ENCODE data around the gene NHSL1.
A peak's percentile ranks its signal among the peaks of the same experiment; 100 is the strongest.

The NHSL1 gene, protein sequence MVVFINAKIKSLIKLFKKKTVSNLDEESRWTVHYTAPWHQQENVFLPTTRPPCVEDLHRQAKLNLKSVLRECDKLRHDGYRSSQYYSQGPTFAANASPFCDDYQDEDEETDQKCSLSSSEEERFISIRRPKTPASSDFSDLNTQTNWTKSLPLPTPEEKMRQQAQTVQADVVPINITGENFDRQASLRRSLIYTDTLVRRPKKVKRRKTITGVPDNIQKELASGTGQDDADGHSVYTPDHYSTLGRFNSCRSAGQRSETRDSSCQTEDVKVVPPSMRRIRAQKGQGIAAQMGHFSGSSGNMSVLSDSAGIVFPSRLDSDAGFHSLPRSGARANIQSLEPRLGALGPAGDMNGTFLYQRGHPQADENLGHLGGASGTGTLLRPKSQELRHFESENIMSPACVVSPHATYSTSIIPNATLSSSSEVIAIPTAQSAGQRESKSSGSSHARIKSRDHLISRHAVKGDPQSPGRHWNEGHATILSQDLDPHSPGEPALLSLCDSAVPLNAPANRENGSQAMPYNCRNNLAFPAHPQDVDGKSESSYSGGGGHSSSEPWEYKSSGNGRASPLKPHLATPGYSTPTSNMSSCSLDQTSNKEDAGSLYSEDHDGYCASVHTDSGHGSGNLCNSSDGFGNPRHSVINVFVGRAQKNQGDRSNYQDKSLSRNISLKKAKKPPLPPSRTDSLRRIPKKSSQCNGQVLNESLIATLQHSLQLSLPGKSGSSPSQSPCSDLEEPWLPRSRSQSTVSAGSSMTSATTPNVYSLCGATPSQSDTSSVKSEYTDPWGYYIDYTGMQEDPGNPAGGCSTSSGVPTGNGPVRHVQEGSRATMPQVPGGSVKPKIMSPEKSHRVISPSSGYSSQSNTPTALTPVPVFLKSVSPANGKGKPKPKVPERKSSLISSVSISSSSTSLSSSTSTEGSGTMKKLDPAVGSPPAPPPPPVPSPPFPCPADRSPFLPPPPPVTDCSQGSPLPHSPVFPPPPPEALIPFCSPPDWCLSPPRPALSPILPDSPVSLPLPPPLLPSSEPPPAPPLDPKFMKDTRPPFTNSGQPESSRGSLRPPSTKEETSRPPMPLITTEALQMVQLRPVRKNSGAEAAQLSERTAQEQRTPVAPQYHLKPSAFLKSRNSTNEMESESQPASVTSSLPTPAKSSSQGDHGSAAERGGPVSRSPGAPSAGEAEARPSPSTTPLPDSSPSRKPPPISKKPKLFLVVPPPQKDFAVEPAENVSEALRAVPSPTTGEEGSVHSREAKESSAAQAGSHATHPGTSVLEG (N-terminal part only)

GRCh38 chr6:138499303-138500018, at the start of gene NHSL1:
NHSL1 (minus strand) TSS chr6:138499494; CDS start chr6:138499290, 204 bp downstream.
- DNase-seq: peak; percentile 98

DNA sequence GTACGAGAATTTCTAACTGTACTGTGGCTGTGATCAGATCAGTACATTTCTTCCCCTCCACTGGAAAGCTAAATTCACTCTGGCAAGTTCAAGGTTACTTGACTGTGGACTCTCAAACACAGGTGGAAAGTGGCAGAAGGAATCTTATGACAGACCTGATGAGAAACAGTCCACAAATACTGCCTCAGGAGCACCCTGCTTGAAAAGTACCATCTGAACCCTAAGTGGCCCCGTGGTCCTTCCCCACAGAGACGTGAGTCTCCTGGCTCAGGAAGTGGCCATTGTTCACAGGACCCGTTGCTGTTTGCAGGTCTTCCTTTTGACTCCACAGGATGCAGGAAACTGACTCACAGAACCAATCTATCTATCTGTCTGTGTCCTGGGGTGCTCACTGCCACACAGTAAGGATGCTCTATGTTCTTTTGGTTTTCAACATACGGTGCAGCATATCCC, 47.5 kb upstream of the NHSL1 start:
- no peak for DNase-seq

DNA sequence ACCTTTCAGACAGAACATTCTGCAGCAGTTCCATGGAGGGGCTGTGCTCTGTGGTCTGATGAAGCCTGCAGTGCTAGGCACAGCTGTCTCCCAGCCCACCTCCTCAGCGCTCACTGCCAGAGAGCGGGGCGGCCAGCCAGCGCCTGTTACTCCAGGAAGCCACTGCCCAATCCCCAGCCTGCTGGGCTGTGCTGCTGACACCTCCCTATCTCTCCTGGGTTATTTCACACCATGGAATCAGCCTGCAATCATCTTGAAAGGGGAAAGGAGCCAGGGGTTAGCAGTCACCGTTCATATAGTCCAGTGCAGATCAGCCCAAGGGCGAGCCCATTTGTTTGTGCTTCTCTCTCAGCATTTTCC, 46.3 kb upstream of the NHSL1 start:
- no peak for DNase-seq

- no peak for DNase-seq
These were observed 45.2 kb upstream of the NHSL1 start for GRCh38 chr6:138544501-138544900.

- DNase-seq: no peak
These were observed 44.4 kb upstream of the NHSL1 start for GRCh38 chr6:138543657-138544056.

DNA sequence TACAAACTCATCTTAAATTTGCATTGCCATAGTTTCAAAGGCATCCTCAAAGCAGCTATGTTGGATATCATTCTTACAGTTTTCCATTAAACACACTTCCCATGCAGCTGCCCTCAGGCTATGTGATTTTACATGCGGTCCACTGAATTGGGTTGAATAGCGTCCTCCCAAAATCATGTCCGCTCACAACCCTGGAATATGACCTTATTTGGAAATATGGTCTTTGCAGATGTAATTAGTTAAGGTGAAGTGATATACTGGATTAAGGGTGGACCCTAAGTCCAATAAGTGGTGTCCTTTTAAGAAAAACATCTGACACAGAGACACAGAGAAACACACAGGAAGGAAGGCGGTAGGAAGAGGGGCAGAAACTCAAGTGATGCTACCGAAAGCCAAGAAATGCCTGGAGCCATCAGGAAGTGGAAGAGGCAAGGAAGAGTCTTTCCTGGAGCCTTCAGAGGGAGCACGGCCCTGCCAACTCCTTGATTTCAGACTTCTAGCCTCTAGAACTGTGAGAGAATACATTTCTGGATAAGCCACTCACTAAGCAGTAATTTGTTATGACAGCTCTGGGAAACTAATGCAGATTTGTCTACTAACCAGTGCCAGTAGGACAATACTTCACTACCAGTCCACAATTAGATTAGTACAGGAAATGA, 42.7 kb upstream of the NHSL1 start:
- peak; percentile 75 for DNase-seq

GRCh38 chr6:138540468-138540867, 41.2 kb upstream of the NHSL1 start:
- no peak for DNase-seq

- DNase-seq: no peak
These were observed 40.6 kb upstream of the NHSL1 start for GRCh38 chr6:138539876-138540275.

GRCh38 chr6:138538390-138539031, 39.2 kb upstream of the NHSL1 start:
- DNase-seq: no peak

GRCh38 chr6:138537106-138537505, 37.8 kb upstream of the NHSL1 start:
- DNase-seq: no peak

GRCh38 chr6:138535728-138536455, 36.6 kb upstream of the NHSL1 start:
- DNase-seq: no peak

GRCh38 chr6:138533667-138534066, 34.4 kb upstream of the NHSL1 start:
- peak; percentile 22 for DNase-seq

DNA sequence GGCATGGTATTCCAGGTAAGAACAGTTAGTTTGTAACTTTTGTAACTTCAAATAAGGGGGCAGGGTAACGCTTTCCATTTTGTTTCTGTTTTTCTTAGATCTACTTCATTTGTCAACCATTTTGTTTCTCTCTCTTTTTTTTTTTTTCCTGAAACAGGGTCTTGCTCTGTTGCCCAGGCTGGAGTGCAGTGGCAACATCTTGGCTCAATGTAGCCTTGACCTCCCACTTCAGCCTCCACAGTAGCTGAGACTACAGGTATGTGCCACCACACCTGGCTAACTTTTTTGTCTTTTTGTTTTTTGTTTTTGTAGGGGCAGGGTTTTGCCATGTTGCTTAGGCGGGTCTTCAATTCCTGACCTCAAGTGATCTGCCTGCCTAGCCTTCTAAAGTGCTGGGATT, 32.1 kb upstream of the NHSL1 start:
- DNase-seq: no peak

DNA sequence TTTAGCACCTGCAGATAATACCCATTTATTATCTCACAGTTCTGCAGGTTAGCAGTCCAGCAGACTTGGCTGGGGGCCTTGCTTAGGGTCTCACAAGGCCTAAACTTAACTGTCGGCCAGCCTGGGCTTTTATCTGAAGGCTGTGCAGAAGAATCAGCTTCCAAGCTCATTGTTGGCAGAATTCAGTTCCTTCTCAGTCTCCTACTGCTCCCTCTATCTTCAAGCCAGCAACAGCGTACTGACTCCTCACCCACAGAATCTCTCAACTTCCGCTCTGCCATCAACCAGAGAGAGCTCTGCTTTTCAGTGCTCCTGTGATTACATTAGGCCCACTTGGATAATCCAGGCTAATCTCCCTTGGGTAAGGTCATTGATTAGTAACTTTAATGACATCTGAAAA, 30.2 kb upstream of the NHSL1 start:
- peak; percentile 93 for DNase-seq

GRCh38 chr6:138528956-138529355, 29.7 kb upstream of the NHSL1 start:
- DNase-seq: no peak

DNA sequence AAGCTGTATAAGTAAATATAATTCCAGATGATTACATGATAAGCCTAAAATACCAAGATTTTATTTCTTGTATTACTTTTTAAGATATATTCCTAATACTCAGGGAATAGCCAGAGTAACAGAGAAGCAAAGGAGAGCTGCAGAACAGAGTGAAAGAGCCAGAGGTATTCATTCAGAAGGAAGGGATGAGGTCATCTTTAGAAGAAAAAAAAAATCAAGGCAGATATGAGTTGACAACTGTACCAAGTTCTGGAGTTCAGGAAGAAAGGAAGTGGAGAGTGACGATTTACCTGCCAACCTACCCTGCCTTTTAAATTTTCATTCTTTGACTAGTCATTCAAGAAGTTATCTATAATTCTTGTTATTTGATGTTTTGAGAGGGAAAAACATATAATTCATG, 28.8 kb upstream of the NHSL1 start:
- no peak for DNase-seq

- peak; percentile 73 for DNase-seq
These were observed 28.3 kb upstream of the NHSL1 start for GRCh38 chr6:138527411-138528088.

GRCh38 chr6:138526822-138527235, 27.5 kb upstream of the NHSL1 start:
- peak; percentile 69 for DNase-seq

DNA sequence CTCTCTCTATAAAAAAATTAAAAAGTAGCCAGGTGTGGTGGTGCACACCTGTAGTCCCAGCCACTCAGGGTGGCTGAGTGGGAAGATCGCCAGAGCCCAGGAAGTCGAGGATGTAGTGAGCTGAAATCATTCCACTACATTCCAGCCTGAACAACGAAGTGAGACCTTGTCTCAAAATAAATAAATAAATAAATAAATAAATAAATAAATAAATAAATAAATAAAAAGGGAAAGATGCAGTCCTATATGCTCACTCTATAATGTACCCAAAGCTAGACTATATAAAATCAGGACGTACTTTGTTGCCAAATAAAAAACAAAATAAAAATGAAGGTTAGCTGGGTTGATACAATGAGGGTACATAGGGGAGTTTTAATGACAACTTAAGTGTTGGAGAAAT, 26.1 kb upstream of the NHSL1 start:
- DNase-seq: no peak

GRCh38 chr6:138524526-138524925, 25.2 kb upstream of the NHSL1 start:
- no peak for DNase-seq

All from NCI-H82 (cell line).